ENCODE data around the gene NCOA7.

DNA sequence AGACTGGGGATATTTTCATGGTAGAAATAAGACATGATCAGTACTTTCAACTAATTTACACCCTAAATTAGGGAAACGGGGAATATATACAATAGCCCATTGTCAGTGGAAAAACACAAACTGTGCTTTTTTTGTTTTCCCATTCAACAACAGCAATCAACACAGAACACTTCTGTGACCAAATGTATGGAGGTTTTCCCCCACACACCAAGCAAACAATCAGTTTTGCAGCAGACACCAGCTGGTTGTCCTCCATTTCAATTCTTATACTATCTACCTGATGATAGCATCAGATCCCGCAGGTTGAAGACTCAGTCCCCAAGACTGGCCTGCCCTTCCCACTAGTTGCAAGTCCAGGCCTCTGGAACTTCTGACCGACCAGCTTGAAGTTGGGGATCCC lies 170.4 kb downstream of the NCOA7 start:
- TF ChIP-seq, protein P1, sequence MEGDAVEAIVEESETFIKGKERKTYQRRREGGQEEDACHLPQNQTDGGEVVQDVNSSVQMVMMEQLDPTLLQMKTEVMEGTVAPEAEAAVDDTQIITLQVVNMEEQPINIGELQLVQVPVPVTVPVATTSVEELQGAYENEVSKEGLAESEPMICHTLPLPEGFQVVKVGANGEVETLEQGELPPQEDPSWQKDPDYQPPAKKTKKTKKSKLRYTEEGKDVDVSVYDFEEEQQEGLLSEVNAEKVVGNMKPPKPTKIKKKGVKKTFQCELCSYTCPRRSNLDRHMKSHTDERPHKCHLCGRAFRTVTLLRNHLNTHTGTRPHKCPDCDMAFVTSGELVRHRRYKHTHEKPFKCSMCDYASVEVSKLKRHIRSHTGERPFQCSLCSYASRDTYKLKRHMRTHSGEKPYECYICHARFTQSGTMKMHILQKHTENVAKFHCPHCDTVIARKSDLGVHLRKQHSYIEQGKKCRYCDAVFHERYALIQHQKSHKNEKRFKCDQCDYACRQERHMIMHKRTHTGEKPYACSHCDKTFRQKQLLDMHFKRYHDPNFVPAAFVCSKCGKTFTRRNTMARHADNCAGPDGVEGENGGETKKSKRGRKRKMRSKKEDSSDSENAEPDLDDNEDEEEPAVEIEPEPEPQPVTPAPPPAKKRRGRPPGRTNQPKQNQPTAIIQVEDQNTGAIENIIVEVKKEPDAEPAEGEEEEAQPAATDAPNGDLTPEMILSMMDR (IDR thresholded peaks at IDR 0.05) = no peak
- TF ChIP-seq POLR2A (IDR thresholded peaks at IDR 0.05) = no peak

All from thyroid gland (tissue), 4 donors.